DOHH2 (cell line): ENCODE data around the gene MYO5A.

Experiments used
- H3F3A ChIP-seq: fragments of 200-600 bp; sonication (generic), shearing (Covaris generic); 2 replicates; pipeline ENCODE4 v1.6.0; 2016; ENCODE audit warnings: antibody characterized with exemption, mild to moderate bottlenecking; ENCODE audit not compliant: control insufficient read depth, insufficient read depth
- H3K27ac ChIP-seq: fragments of 200-600 bp; sonication (generic); 2 replicates; pipeline ENCODE4 v1.5.1; 2014; ENCODE audit warnings: low read depth, mild to moderate bottlenecking, low read length, moderate library complexity
- H3K27me3 ChIP-seq: fragments of 200-600 bp; sonication (generic); 2 replicates; pipeline ENCODE4 v1.6.1; 2014; ENCODE audit warnings: mild to moderate bottlenecking, low read length, mixed read lengths; ENCODE audit not compliant: control insufficient read depth
- H3K36me3 ChIP-seq: fragments of 200-600 bp; sonication (generic); 2 replicates; pipeline ENCODE4 v1.6.1; 2014; ENCODE audit warnings: mild to moderate bottlenecking, low read length, moderate library complexity, mixed read lengths; ENCODE audit not compliant: control insufficient read depth
- H3K4me1 ChIP-seq: fragments of 200-600 bp; sonication (generic); 2 replicates; pipeline ENCODE4 v1.6.1; 2014; ENCODE audit warnings: mild to moderate bottlenecking, low read length, mixed read lengths; ENCODE audit not compliant: control insufficient read depth
- H3K4me2 ChIP-seq: fragments of 200-600 bp; sonication (generic); 2 replicates; pipeline ENCODE4 v1.6.0; 2014; ENCODE audit warnings: mild to moderate bottlenecking, low read length, moderate library complexity
- H3K4me3 ChIP-seq: fragments of 200-600 bp; sonication (generic); 2 replicates; pipeline ENCODE4 v1.5.1; 2014; ENCODE audit warnings: mild to moderate bottlenecking, low read length, mixed read lengths
- H3K79me2 ChIP-seq: fragments of 200-600 bp; sonication (generic); 2 replicates; pipeline ENCODE4 v1.6.1; 2014; ENCODE audit warnings: mild to moderate bottlenecking, low read length, mixed read lengths; ENCODE audit not compliant: control insufficient read depth
- H3K9me2 ChIP-seq: fragments of 200-600 bp; sonication (generic); replicated peaks from 2 replicates; pipeline ENCODE4 v1.6.1; 2014; ENCODE audit warnings: mild to moderate bottlenecking, low read length, mixed read lengths; ENCODE audit not compliant: control insufficient read depth
- H3K9me3 ChIP-seq: fragments of 200-600 bp; sonication (generic); 2 replicates; pipeline ENCODE4 v1.6.1; 2014; ENCODE audit warnings: antibody characterized with exemption, low read length, mixed read lengths; ENCODE audit not compliant: control insufficient read depth, insufficient read depth
- H4K20me1 ChIP-seq: fragments of 200-600 bp; sonication (generic); 2 replicates; pipeline ENCODE4 v1.6.0; 2014; ENCODE audit warnings: low read depth, mild to moderate bottlenecking, antibody characterized with exemption, low read length, moderate library complexity; ENCODE audit not compliant: control insufficient read depth, insufficient read depth
- EZH2phosphoT487 ChIP-seq: fragments of 200-600 bp; sonication (generic); IDR thresholded peaks from 2 replicates; pipeline ENCODE4 v1.6.1; 2017; ENCODE audit warnings: borderline replicate concordance, mild to moderate bottlenecking, antibody characterized with exemption, low read length, moderate library complexity, mixed read lengths
- TF ChIP-seq, protein P1 (sequence below): fragments of 200-600 bp; sonication (generic); IDR thresholded peaks from one replicate; pipeline ENCODE4 v1.5.1; 2014; ENCODE audit warnings: antibody characterized with exemption, mild to moderate bottlenecking, low read depth, low read length; ENCODE audit not compliant: poor library complexity, severe bottlenecking

Gene MYO5A

DNA sequence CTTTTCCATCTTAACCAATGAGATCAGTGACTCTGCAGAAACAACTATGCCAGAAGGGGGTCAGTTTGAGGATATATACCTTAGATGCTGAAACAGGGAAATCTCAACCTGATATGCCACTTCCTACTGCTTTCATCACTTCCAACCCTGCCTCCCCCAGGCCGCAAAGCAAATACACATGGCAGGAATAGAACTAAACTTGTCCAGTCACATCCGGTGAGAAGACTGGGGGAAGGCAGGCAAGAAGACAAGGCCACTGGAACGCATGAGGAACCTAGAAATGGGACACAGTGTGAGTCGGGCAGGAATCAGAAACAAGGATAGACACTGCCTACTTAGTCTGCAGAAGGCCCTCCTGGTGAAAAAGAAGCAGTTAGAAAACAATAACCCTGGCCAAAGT lies 90.6 kb downstream of the MYO5A start:
- Histone ChIP-seq H3K9me2 (no peaks in the 10 kb centered on the region), H3K27ac (no peak overlapping the region), H3K4me1 (no peaks in the 10 kb centered on the region), H4K20me1 (no peaks in the 10 kb centered on the region), H3K4me2 (no peak overlapping the region), H3F3A (no peaks in the 10 kb centered on the region), H3K9me3 (no peaks in the 10 kb centered on the region), H3K36me3 (no peaks in the 10 kb centered on the region), H3K27me3 (no peaks in the 10 kb centered on the region), H3K4me3 (no peak overlapping the region), H3K79me2 (peaks cover 3% of the 10 kb centered on the region; the same call in 1 of the 2 replicates)
- TF ChIP-seq, protein P1, sequence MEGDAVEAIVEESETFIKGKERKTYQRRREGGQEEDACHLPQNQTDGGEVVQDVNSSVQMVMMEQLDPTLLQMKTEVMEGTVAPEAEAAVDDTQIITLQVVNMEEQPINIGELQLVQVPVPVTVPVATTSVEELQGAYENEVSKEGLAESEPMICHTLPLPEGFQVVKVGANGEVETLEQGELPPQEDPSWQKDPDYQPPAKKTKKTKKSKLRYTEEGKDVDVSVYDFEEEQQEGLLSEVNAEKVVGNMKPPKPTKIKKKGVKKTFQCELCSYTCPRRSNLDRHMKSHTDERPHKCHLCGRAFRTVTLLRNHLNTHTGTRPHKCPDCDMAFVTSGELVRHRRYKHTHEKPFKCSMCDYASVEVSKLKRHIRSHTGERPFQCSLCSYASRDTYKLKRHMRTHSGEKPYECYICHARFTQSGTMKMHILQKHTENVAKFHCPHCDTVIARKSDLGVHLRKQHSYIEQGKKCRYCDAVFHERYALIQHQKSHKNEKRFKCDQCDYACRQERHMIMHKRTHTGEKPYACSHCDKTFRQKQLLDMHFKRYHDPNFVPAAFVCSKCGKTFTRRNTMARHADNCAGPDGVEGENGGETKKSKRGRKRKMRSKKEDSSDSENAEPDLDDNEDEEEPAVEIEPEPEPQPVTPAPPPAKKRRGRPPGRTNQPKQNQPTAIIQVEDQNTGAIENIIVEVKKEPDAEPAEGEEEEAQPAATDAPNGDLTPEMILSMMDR = no peak

DNA sequence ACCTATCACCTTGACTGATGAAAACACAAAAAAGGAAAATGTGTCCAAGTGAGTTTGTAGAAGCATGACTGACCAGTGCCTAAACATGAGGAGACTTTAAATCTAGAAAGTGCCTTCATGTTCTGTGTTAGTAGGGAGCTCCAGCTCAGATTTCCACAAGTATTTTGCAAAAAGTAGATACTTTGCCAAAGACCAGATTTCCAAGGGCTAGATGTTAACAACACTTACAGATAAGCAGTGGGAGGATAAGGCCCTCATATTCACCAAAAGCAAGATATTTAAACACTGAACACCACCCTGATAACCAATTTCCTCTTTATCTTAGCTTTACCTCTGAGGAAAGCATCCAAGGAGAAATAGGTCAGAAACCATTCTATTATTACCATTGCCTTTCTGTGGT lies 91.0 kb downstream of the MYO5A start:
- Histone ChIP-seq H4K20me1 (no peaks in the 10 kb centered on the region), H3K36me3 (no peaks in the 10 kb centered on the region), H3K9me3 (no peaks in the 10 kb centered on the region), H3K79me2 (peaks cover 3% of the 10 kb centered on the region; the same call in 1 of the 2 replicates), H3K27me3 (no peaks in the 10 kb centered on the region), H3F3A (no peaks in the 10 kb centered on the region), H3K4me3 (no peak overlapping the region), H3K27ac (no peak overlapping the region), H3K4me2 (no peak overlapping the region), H3K9me2 (no peaks in the 10 kb centered on the region), H3K4me1 (no peaks in the 10 kb centered on the region)
- no peak for TF ChIP-seq EZH2phosphoT487
- TF ChIP-seq, protein P1 = no peak

DNA sequence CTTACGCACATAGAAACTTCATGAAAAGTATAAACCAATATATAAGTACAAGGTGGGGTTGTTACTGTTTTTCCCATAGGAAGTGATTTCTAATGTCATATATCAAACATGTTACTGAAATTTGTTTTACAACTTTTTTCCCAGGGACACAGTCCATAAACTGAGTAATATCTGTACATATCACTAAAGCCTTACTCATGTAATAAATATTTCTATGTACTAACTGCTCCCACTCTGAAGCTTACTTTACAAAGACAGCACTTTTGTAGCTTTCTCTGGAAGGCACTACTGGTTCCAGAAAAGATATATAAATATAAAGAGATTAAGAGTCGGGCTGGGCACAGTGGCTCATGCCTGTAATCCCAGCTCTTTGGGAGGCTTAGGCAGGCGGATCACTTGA lies 91.7 kb downstream of the MYO5A start:
- Histone ChIP-seq H3K79me2 (peaks cover 3% of the 10 kb centered on the region; the same call in 1 of the 2 replicates), H3K4me2 (no peak overlapping the region), H3K27ac (no peak overlapping the region), H3K27me3 (no peaks in the 10 kb centered on the region), H3K9me3 (no peaks in the 10 kb centered on the region), H3K9me2 (no peaks in the 10 kb centered on the region), H3K36me3 (no peaks in the 10 kb centered on the region), H4K20me1 (no peaks in the 10 kb centered on the region), H3K4me1 (no peaks in the 10 kb centered on the region), H3F3A (no peaks in the 10 kb centered on the region), H3K4me3 (no peak overlapping the region)
- TF ChIP-seq, protein P1 = no peak
- TF ChIP-seq EZH2phosphoT487 = no peak

DNA sequence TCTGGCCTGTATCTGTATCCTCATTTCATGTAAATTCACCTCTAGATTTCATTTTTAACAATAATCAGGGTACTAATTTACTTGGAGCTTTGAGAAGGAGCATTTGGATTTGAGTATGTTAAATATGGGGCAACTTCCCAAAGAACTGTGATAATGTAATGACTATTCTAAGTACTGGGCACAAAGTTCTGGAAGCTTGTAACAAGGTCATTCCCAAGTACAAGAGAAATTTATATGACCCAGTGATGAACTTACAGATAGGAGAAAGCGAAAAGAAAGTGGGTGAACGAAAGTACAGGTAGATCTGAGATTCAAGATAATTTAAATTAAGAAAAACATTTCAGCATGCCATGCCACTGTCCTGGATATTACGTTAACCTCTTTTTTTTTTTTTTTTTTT lies 93.8 kb downstream of the MYO5A start:
- TF ChIP-seq, protein P1 = no peak
- no peak for TF ChIP-seq EZH2phosphoT487
- H3K79me2 ChIP-seq = peaks cover 3% of the 10 kb centered on the region; the same call in 1 of the 2 replicates
- no peaks in the 10 kb centered on the region for H3K9me2 ChIP-seq
- no peaks in the 10 kb centered on the region for H3K4me1 ChIP-seq
- no peaks in the 10 kb centered on the region for H3F3A ChIP-seq
- no peaks in the 10 kb centered on the region for H3K9me3 ChIP-seq
- no peak overlapping the region for H3K27ac ChIP-seq
- H3K36me3 ChIP-seq = no peaks in the 10 kb centered on the region
- no peak overlapping the region for H3K4me2 ChIP-seq
- H3K27me3 ChIP-seq = no peaks in the 10 kb centered on the region
- no peaks in the 10 kb centered on the region for H4K20me1 ChIP-seq
- H3K4me3 ChIP-seq = no peak overlapping the region
